GM19324 (cell line): ENCODE results near the gene ZAP70.

ENCODE experiments used
- ATAC-seq: cut with Tn5 transposase; IDR thresholded peaks from one replicate; pipeline ENCODE4 v1.9.1; 2021; ENCODE audit warnings: mild to moderate bottlenecking, moderate library complexity; ENCODE audit not compliant: unreplicated experiment, low FRiP score

ZAP70 gene

DNA sequence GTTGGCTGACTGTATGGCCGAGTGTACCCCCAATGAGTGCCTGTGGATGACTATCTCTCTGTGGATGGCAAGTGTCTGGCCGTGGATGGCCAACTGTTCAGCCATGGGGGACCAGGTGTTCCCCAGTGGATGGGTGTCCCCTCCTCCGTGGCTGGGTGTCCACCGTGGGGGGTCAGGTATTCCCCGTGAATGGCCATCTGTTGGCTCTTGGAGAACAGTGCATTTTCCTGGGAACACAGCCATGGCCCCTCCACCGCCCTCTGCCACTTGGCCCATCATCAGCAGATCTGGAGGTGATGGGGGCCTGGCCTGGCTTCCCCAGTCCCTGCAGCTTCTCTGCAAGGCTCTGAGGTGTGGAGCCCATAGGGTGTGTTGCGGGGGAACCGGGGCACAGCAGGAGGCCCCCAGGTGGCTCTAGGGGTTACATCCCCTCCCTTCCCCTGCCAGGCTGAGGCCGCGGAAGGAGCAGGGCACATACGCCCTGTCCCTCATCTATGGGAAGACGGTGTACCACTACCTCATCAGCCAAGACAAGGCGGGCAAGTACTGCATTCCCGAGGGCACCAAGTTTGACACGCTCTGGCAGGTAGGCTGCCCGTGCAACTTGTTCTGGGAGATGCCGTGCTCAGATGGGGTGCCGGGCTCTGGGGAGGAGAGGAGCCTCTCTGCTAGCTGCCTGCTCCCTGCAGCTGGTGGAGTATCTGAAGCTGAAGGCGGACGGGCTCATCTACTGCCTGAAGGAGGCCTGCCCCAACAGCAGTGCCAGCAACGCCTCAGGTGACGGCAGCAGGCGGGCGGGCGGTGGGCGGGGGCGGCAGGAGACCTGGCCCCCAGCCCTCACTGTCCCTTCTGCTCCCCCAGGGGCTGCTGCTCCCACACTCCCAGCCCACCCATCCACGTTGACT is 19.3 kb downstream of the ZAP70 start:
- no peak for ATAC-seq

DNA sequence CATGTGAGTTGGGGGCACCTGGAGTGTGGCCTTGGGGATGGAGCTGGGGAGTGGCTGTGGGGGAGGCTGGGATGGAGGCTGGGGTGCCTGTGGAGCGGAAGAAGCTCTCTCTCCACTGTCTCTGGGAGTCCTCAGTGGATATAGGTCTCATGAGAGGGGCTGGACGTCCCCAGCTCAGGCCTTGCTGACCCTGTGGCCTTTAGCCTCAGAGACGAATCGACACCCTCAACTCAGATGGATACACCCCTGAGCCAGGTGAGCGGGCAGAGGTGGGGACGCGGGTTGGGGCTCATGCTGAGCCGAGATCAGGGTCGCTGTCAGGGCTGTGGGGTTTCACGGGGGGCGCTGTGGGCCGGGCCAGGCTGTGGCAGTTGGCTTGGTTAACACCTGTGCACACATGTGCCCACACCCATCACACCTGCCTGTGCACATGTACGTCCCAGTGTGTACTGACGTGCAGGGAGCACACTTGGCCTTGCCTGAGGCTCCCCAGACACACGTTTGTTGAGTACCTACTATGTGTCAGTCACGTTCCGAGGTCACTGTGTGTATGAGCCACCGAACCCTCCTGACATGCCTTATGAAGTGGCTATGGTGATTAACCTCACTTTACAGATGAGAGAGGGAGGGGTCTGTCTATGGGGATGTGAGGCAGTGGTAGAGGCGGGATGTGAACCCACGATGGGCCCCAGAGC is 20.1 kb downstream of the ZAP70 start:
- ATAC-seq: no peak

DNA sequence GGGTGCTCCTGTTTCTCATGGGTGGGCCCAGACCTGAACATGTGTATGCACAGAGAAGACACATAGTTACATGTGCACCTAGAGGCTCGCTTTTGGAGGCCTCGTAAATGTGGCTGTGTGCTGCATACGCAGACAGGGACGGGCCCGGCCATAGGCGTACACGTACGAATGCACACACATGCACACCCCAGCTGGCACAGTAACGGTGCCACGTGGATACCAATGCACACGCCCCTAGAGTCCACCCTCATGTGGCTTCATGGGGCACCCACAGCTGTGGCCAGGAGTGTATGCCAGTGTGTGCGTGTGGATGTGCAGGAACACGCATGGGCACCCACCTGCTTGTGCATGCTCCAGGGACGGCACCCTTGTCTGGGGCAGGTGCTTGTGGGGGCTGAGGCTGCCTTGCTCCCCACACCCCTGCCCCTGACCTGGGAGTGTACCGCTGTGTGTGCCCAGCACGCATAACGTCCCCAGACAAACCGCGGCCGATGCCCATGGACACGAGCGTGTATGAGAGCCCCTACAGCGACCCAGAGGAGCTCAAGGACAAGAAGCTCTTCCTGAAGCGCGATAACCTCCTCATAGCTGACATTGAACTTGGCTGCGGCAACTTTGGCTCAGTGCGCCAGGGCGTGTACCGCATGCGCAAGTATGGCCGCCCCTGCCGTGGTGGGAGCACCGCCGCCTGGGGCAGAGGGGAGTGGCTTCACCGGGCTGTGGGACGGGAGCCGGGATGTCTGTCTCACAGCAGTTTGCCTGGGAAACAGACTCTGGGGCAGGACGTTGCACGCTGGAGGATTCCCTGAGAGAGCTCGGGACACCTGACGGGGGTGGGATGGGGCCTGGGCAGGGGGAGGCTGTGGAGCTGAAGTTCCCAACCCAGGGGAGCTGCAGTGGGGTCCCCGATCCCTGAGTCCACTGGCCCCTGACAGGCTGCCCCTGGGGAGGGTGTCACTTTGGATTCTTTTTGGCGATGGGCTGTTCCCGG is 21.0 kb downstream of the ZAP70 start:
- no peak for ATAC-seq

DNA sequence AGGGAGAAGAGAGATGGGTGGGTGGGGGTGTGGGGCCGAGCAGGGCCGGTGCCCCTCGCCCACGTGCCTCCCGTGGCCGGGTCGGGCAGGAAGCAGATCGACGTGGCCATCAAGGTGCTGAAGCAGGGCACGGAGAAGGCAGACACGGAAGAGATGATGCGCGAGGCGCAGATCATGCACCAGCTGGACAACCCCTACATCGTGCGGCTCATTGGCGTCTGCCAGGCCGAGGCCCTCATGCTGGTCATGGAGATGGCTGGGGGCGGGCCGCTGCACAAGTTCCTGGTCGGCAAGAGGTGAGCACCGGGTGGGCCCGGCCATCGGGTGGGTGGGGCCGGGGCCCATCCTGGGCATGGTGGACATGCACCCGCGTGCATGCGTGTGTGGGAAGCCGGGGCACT is 21.8 kb downstream of the ZAP70 start:
- ATAC-seq: no peak

DNA sequence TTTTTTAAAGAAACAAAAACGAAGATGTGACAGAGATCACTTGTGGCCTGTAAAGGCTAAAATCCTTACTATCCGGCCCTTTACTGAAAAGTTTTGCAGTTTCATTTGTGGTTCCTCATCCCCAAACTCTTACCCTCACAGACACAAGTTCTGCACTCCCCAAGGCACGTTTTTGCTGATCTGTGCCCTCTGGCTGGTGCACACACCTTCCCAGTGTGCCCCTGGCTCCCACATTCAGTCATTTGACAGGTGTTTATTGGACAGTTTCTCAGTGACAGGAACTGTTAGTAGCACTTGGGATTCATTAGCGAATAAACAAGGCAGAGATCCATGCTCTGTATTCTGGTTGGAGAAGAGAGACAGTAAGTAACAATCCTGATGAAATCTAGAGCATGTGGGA is 22.8 kb downstream of the ZAP70 start:
- ATAC-seq: no peak

DNA sequence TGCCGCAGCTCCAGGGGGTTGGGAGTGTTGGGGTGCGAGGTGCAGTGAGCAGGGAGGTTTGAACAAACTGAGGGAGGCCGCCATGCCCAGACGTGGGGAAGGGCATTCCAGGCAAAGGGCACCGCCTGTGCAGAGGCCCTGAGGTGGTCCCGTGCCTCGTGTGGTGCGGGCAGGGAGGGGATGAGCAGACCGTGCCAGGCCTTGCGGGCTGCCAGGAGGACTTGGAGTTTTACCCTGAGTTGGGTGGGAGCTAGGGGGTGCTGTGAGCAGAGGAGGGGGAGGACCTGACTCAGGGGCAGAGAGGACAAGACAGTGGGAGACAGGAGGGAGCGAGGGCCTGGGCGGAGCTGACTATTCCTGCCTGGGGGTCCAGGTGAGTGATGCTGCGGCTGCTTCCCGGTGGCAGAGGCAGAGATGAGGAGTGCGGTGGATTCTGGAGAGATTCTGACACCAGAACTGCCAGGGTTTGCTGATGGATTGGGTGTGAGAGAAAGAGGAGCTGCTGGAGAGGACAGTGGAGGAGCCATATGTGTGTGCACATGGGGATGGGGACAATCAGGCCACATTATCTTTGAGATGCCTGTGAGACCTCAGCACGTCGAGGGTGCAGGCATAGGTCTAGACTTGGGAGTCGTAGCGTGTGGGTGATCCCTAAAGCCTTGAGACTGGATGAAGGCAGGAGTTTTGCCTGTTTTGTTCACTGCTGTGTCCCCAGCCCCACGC is 23.4 kb downstream of the ZAP70 start:
- no peak for ATAC-seq

DNA sequence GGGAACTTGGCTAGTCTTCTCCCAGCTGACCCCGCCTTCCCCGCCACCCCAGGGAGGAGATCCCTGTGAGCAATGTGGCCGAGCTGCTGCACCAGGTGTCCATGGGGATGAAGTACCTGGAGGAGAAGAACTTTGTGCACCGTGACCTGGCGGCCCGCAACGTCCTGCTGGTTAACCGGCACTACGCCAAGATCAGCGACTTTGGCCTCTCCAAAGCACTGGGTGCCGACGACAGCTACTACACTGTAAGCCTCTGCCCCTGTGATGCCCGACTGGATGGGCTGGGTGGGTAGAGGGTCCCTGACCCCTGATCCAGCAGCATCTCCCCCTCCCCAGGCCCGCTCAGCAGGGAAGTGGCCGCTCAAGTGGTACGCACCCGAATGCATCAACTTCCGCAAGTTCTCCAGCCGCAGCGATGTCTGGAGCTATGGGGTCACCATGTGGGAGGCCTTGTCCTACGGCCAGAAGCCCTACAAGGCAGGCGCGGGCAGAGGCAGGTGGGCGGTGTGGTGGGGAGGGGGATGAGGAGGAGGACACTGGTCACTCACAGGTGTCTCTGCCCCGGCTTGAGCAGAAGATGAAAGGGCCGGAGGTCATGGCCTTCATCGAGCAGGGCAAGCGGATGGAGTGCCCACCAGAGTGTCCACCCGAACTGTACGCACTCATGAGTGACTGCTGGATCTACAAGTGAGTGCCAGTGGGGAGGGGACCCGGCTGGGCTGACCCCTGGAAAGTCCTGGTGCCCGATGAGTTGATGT is 24.2 kb downstream of the ZAP70 start:
- no peak for ATAC-seq

DNA sequence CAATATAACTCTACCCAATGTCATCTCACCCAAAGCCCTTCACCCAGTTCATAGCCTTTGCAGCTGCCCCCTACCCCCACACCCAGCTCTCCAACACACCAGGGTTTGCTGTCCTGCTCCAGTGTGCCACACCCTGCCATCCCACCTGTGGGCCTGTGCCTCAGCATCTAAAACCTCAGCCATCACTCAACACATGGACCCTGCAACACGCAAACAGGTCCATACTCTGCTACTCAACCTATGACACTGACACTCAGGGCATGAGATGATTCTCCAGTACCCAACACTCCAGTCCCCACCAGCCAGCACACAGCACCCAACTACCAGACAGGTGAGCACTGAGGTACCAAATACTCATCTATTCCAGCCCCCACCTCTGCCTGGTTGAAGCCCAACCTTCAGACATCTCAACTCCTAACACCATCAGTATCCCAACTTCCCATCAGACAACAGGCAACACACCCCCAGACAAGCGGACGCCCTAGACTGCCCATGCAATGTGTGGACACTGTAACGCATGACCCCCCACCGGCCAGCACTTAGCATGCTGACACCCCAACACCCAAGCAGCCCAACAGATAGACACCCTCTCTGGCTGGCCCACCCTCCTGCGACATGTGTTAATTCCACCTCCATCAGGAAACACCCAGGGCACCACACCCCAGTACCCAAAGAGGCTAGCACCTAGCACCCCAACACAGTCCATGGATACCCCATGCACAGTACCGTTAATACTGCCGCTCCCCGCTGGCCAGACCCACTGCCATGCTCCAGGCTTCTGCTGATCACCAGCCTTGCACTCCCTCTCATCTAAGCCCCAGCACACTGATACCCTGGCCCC is 25.0 kb downstream of the ZAP70 start:
- ATAC-seq: no peak

DNA sequence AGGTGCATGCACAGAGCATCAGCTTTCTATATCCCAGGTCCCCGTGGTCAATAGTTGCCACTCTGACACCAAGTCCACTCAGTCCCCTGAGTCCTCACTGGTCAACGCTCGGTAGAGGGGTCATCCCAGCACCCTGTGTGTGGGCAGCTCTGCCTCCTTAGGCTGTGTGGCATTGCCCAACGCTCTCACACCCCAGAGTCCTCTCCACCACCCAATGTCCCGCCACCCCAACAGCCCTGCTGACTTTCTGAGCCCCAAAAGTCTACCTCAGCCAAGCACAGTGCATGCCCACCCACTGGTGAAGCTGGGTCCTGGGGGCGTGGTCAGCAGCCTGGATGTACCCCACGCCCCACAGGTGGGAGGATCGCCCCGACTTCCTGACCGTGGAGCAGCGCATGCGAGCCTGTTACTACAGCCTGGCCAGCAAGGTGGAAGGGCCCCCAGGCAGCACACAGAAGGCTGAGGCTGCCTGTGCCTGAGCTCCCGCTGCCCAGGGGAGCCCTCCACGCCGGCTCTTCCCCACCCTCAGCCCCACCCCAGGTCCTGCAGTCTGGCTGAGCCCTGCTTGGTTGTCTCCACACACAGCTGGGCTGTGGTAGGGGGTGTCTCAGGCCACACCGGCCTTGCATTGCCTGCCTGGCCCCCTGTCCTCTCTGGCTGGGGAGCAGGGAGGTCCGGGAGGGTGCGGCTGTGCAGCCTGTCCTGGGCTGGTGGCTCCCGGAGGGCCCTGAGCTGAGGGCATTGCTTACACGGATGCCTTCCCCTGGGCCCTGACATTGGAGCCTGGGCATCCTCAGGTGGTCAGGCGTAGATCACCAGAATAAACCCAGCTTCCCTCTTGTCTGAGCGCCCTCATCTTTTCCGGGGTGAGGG is 25.9 kb downstream of the ZAP70 start:
- no peak for ATAC-seq

DNA sequence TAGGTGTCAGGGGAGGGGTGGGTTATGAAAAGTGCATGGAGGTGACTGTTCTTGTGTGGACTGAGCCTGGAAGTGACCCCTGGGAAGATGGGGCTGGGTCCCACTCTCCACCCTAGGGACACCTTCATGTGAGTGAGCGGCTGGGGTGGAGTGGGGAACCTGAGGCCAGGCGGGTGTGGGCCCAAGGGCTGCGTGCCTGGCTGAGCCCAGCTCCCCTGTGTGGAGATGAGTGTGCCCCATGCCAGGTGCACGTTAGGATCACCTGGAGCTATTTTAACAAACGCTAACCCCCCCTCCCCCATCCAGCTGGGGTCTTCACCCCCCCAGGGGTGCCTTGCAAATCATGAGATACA is 26.5 kb downstream of the ZAP70 start:
- ATAC-seq: no peak

DNA sequence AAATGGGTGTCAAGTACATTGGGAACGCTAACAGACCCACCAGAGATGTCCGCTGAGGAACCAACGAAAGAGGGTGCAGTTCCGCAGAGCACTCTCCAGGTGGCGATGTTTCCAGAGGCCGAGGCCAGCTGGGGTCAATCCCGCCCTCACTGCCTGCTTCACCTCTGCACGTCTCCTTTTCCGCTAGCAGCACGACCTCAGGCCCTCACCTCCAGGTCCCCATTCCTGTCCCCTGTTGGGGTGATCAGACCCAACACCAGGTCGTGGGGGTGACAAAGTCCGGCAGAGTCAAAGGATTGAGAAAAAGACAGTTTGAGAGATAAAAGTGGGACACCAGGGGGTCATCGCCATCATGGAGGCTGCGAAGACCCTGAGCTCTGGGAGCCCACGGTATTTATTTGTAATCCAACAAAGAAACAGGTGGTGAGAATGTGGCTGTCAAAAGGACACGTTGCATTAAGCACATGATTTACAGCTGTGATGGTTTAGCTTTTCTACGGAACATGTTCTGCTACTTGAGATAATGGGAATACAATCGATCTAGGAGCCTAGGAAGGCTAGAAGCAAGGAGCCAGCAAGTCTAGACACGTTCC is 27.3 kb downstream of the ZAP70 start:
- no peak for ATAC-seq

DNA sequence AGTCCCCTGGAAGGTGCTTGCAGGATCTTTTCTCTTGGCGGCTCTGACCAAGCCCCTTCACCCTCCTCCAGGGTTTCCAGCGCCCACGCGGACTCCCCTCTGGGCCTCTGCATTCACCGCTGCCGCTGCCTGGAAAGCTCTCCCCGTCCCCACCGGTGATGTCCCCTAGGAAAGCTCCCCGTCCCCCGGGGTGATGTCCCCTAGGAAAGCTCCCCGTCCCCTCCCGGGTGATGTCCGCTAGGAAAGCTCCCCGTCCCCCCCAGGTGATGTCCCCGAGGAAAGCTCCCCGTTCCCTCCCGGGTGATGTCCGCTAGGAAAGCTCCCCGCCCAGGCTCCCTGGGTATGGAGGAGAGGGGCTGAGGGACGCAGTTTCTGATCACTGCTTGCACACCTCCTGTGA is 27.9 kb downstream of the ZAP70 start:
- no peak for ATAC-seq

DNA sequence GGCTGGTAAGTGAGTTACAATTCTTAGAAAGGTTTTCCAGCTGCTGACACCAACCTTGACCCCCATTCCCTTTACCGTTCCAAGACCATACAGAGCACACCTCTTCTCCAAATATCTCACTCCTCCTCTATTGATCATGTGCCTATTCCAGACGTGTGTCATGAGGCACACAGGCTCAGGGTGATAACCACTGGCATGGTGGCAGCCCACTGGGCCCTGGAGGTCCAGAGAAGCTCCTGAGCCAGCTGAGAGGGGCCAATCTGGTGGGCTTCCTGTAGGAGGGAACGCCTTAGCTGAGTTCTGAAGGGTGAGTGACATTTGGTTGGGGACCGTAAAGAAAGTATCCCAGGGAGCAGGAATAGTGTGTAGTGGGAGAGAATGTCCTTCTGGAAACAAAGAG is 28.3 kb downstream of the ZAP70 start:
- ATAC-seq: no peak

DNA sequence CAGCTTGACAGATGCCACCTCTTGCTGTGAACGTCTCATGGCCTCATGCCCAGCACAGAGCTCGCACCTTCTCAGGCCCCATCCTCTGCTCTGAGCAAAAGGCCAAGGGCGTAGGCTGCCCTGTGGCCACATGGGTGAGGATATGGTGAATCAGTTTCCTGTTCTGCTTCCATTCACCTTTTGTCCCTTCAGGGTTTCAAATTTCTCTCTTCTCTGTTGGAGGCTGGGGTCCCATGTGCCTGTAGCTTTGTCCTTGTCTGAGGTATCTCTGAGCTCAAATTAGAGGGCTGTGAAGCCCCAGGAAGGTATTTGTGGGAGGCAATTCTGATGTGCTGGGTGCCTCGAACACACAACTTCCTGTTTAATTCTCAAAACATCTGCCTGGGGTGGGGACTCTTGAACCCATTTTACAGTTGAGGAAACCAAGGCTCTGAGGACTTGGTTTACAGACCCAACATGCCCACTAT is 29.0 kb downstream of the ZAP70 start:
- ATAC-seq: no peak

DNA sequence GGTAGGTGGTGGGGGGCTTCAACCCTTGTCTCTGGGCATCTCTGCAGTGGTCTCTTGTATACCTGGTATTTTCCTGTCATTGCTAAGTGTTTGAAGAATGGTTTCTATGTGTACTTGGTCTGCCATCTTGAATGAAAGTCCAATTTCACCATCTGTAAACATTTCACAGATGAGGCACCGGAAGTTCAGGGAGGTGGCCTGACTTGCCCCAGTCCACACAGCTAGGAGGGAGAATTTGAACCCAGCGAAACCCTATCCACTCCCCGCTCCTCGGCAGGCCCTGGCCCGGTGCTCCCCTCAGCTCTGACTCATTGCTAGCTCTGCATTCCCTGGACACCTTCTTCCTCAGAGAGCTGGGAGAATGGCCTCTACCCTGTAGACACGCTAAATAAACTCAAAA is 30.5 kb downstream of the ZAP70 start:
- no peak for ATAC-seq

DNA sequence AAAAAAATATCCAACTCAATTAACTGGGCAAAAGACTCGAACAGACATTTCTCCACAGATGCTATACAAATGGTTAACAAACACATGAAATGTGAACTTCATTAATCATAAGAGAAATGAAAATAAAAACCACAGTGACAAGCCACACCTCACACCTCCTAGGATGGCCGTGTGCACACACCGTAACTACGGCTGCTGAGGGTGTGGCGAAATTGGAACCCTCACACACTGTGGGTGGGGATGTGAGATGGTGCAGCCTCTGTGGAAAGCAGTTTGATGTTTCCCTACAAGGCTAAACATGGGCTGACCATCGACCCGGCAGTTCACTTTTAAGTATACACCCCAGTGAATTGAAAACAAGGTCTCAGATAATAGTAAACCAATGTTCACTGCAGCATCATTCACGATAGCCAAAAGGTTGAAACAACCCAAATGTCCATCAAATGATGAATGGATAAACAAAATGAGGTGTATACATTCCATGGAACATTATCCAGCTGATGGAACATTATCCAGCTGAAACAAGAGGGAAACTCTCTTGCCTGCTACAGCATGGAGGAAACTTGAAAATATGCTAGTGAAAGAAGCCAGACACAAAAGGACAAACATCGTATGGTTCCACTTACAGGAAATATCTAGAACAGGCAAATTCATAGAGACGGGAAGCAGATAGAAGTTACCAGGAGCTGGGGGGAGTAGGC is 32.2 kb downstream of the ZAP70 start:
- ATAC-seq: no peak

DNA sequence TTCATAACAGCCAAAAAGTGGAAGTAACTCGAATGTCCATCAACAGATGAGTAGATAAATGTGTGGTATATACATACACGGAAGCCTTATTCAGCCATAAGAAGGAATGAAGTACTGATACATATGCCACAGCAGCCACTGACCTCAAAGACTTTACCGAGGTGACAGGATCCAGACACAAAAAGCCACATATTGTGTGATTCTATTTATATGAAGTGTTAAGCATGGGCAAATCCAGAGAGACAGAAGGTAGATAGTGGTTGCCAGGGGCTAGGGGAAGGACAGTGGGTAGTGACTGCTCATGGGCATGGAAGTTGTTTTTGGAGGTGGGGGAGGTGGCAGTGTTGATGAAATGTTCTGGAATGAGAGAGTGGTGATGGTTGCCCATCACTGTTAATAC is 33.9 kb downstream of the ZAP70 start:
- no peak for ATAC-seq
